Gastroesophageal sphincter (tissue), 3 donors: ENCODE results near the gene SPSB1.

Experiments used
- POLR2A ChIP-seq, 2 donors: fragments of 450-650 bp; IDR thresholded peaks; one replicate each; pipeline ENCODE4 v1.6.1; 2017; ENCODE audit warnings: antibody characterized with exemption in 2 of 2, mild to moderate bottlenecking in 2 of 2, moderate library complexity in 1 of 2
- POLR2AphosphoS5 ChIP-seq: sonication (generic); formaldehyde crosslinking; IDR thresholded peaks from one replicate; pipeline ENCODE4 v1.6.1; 2017; ENCODE audit warnings: antibody characterized with exemption
- TF ChIP-seq, protein P1 (sequence below), 4 experiments: fragments of 200-600 bp in 2 of 4; fragments of 450-650 bp in 2 of 4; sonication (generic) in 1 of 4; IDR thresholded peaks; one replicate each; pipeline ENCODE4 v1.5.1; 2017 to 2019; ENCODE audit warnings: antibody characterized with exemption in 4 of 4, mild to moderate bottlenecking in 2 of 4, moderate library complexity in 2 of 4

- TF ChIP-seq, protein P1, sequence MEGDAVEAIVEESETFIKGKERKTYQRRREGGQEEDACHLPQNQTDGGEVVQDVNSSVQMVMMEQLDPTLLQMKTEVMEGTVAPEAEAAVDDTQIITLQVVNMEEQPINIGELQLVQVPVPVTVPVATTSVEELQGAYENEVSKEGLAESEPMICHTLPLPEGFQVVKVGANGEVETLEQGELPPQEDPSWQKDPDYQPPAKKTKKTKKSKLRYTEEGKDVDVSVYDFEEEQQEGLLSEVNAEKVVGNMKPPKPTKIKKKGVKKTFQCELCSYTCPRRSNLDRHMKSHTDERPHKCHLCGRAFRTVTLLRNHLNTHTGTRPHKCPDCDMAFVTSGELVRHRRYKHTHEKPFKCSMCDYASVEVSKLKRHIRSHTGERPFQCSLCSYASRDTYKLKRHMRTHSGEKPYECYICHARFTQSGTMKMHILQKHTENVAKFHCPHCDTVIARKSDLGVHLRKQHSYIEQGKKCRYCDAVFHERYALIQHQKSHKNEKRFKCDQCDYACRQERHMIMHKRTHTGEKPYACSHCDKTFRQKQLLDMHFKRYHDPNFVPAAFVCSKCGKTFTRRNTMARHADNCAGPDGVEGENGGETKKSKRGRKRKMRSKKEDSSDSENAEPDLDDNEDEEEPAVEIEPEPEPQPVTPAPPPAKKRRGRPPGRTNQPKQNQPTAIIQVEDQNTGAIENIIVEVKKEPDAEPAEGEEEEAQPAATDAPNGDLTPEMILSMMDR (IDR thresholded peaks at IDR 0.05) = no peak
- TF ChIP-seq POLR2AphosphoS5 = no peak
- no peak for TF ChIP-seq POLR2A (IDR thresholded peaks at IDR 0.05)
These were observed 20.7 kb upstream of the SPSB1 start for GRCh38 chr1:9271861-9272595.
